ENCODE measurements around the gene XCR1.

GRCh38 chr3:46001178-46001577 is 26.1 kb downstream of the XCR1 start:
- TF ChIP-seq POLR2A (IDR thresholded peaks at IDR 0.05; ENCODE audit: borderline replicate concordance, extremely low read depth, insufficient read depth, insufficient read length): no peak
- TF ChIP-seq POLR2AphosphoS5 (IDR thresholded peaks at IDR 0.05; ENCODE audit: low read depth, low read length): no peak

Data from HCT116 (cell line).